Liver (tissue), 9 donors: ENCODE measurements around the gene TIE1. TPM values are rescaled to one million over a fixed set of nuclear protein-coding genes. Genes with fewer than 3 reads are reported as not detected.

Experiments used
- DNase-seq: peaks from one replicate; pipeline ENCODE4 v3.0.0-alpha.2; 2017; ENCODE audit warnings: low spot score
- H3K27ac ChIP-seq, 2 donors: one replicate each; pipeline ENCODE4 v1.7.0; 2013; ENCODE audit warnings: inconsistent platforms in 2 of 2, low read length in 2 of 2, control low read depth in 1 of 2, low read depth in 1 of 2, mild to moderate bottlenecking in 1 of 2
- H3K27me3 ChIP-seq, 4 donors: one replicate each; pipeline versions ENCODE4 v1.6.1 to v1.7.0; 2013; ENCODE audit warnings: low read length in 3 of 4, inconsistent platforms in 1 of 4, mild to moderate bottlenecking in 1 of 4, moderate library complexity in 1 of 4; ENCODE audit not compliant: control insufficient read depth in 4 of 4, insufficient read depth in 4 of 4
- H3K36me3 ChIP-seq, 4 donors: one replicate each; pipeline versions ENCODE4 v1.6.1 to v1.7.0; 2013; ENCODE audit warnings: low read length in 3 of 4, mild to moderate bottlenecking in 3 of 4, low read depth in 1 of 4, moderate library complexity in 1 of 4; ENCODE audit not compliant: control insufficient read depth in 4 of 4, insufficient read depth in 3 of 4
- H3K4me1 ChIP-seq, 4 donors: one replicate each; pipeline versions ENCODE4 v1.6.1 to v1.7.0; 2013; ENCODE audit warnings: low read length in 3 of 4, mild to moderate bottlenecking in 3 of 4, moderate library complexity in 1 of 4; ENCODE audit not compliant: control insufficient read depth in 4 of 4, insufficient read depth in 4 of 4
- H3K4me3 ChIP-seq, 3 donors: one replicate each; pipeline versions ENCODE4 v1.6.1 to v1.7.0; 2013; ENCODE audit warnings: low read length in 3 of 3, control low read depth in 1 of 3, low read depth in 1 of 3, mild to moderate bottlenecking in 1 of 3
- H3K9ac ChIP-seq, 2 donors: one replicate each; pipeline ENCODE4 v1.7.0; 2013; ENCODE audit warnings: low read length in 2 of 2, mild to moderate bottlenecking in 2 of 2, moderate library complexity in 2 of 2, control low read depth in 1 of 2, low read depth in 1 of 2
- H3K9me3 ChIP-seq, 4 donors: one replicate each; pipeline versions ENCODE4 v1.6.1 to v1.7.0; 2013; ENCODE audit warnings: low read length in 3 of 4; ENCODE audit not compliant: control insufficient read depth in 4 of 4
- ATF3 ChIP-seq: IDR thresholded peaks from 2 replicates; pipeline ENCODE4 v1.6.1; 2016; ENCODE audit warnings: antibody characterized with exemption
- FOXA1 ChIP-seq: IDR thresholded peaks from 2 replicates; pipeline ENCODE4 v1.6.1; 2016; ENCODE audit warnings: antibody characterized with exemption
- FOXA2 ChIP-seq: IDR thresholded peaks from 2 replicates; pipeline ENCODE4 v1.6.1; 2016; ENCODE audit warnings: antibody characterized with exemption
- GABPA ChIP-seq, 2 donors: IDR thresholded peaks in 1 of 2; conservative IDR thresholded peaks in 1 of 2; 2 replicates each; pipeline ENCODE4 v1.6.1; 2016; ENCODE audit warnings: antibody characterized with exemption in 2 of 2, mild to moderate bottlenecking in 1 of 2, moderate library complexity in 1 of 2
- HNF4A ChIP-seq, 2 donors: conservative IDR thresholded peaks; 2 replicates each; pipeline ENCODE4 v1.6.1; 2016; ENCODE audit warnings: antibody characterized with exemption in 2 of 2, mild to moderate bottlenecking in 2 of 2
- HNF4G ChIP-seq: IDR thresholded peaks from 2 replicates; pipeline ENCODE4 v1.6.1; 2016; ENCODE audit warnings: antibody characterized with exemption
- JUND ChIP-seq, 2 donors: IDR thresholded peaks; 2 replicates each; pipeline ENCODE4 v1.6.1; 2016; ENCODE audit warnings: antibody characterized with exemption in 2 of 2
- MAX ChIP-seq: IDR thresholded peaks from 2 replicates; pipeline ENCODE4 v1.6.1; 2016; ENCODE audit warnings: antibody characterized with exemption
- NR2F2 ChIP-seq: IDR thresholded peaks from 2 replicates; pipeline ENCODE4 v1.6.1; 2016; ENCODE audit warnings: antibody characterized with exemption
- RAD21 ChIP-seq, 2 donors: IDR thresholded peaks; 2 replicates each; pipeline ENCODE4 v1.6.1; 2016; ENCODE audit warnings: antibody characterized with exemption in 2 of 2, mild to moderate bottlenecking in 2 of 2
- REST ChIP-seq: IDR thresholded peaks from 2 replicates; pipeline ENCODE4 v1.6.1; 2016; ENCODE audit warnings: antibody characterized with exemption, mild to moderate bottlenecking
- RXRA ChIP-seq, 2 donors: IDR thresholded peaks; 2 replicates each; pipeline ENCODE4 v1.6.1; 2017 to 2018; ENCODE audit warnings: antibody characterized with exemption in 2 of 2, mild to moderate bottlenecking in 1 of 2
- SP1 ChIP-seq: IDR thresholded peaks from 2 replicates; pipeline ENCODE4 v1.6.1; 2018; ENCODE audit warnings: antibody characterized with exemption, mild to moderate bottlenecking
- YY1 ChIP-seq: IDR thresholded peaks from 2 replicates; pipeline ENCODE4 v1.6.1; 2016; ENCODE audit warnings: antibody characterized with exemption, mild to moderate bottlenecking
- ZBTB33 ChIP-seq: IDR thresholded peaks from 2 replicates; pipeline ENCODE4 v1.6.1; 2016; ENCODE audit warnings: antibody characterized with exemption
- WGBS: extraction: QIAGEN DNeasy Blood & Tissue Kit; methylation state at CpG from one replicate; pipeline ENCODE4 v1.1.7; 2013; 5-methylcytosine and 5-hydroxymethylcytosine counted together
- polyA plus RNA-seq, 2 donors: library from polyadenylated mRNA; stranded (reverse) in 1 of 2; unstranded in 1 of 2; fragments of 200-250 nt in 1 of 2; fragments of >200 nt in 1 of 2; fragmentation: Nextera tagmentation in 1 of 2; extraction: Ambion mirVana in 1 of 2; gene quantifications; one replicate each; pipeline versions ENCODE4 v1.2.1 to v1.2.3, GENCODE V29; 2013 to 2015
- total RNA-seq, 2 donors: library from RNA; depleted of rRNA; stranded (reverse); fragments of >200 nt; gene quantifications; one replicate each; pipeline ENCODE4 v1.2.3, GENCODE V29; 2014
- donor health status: healthy.
- donor health status: healthy.
- donor health status: healthy.
- donor health status: healthy.
- donor health status: healthy.

TIE1 gene
- total and polyA plus RNA-seq, 4 donors, result 3.6 to 17.6 (median 8.9) TPM

- 90% methylated on average over 5 of the region's 5 CpGs for WGBS
- H3K27ac ChIP-seq, result no peak overlapping the region
Measured at GRCh38 chr1:43279161-43279560, 21.6 kb upstream of the TIE1 start.

GRCh38 chr1:43279666-43280065, 21.1 kb upstream of the TIE1 start:
- Histone ChIP-seq H3K27me3 (no peaks in the 10 kb centered on the region), H3K27ac (no peak overlapping the region), H3K9me3 (no peaks in the 10 kb centered on the region), H3K4me3 (no peak overlapping the region), H3K4me1 (peaks cover 17 to 68% (median 44%) of the 10 kb centered on the region in 4 donors), H3K9ac (no peak overlapping the region), H3K36me3 (no peaks in the 10 kb centered on the region)
- WGBS, result 95% methylated on average over 6 of the region's 6 CpGs
- DNase-seq, result no peak
- TF ChIP-seq ATF3 (no peak), FOXA2 (no peak), RXRA (IDR thresholded peaks at IDR 0.05) (no peak), SP1 (no peak), JUND (IDR thresholded peaks at IDR 0.05) (no peak), HNF4G (no peak), FOXA1 (no peak), YY1 (no peak), NR2F2 (no peak), RAD21 (IDR thresholded peaks at IDR 0.05) (no peak)

More at GRCh38 chr1:43279161-43279560, 21.6 kb upstream of the TIE1 start:
- Histone ChIP-seq H3K27me3 (no peaks in the 10 kb centered on the region), H3K4me1 (peaks cover 17 to 67% (median 44%) of the 10 kb centered on the region in 4 donors), H3K4me3 (no peak overlapping the region), H3K9me3 (no peaks in the 10 kb centered on the region), H3K9ac (no peak overlapping the region), H3K36me3 (no peaks in the 10 kb centered on the region)
- no peak for DNase-seq
- TF ChIP-seq REST (no peak), YY1 (no peak), SP1 (no peak), MAX (no peak), GABPA (IDR thresholded peaks at IDR 0.05 in 1 of 2, conservative IDR thresholded peaks at IDR 0.05 in 1 of 2) (no peak), ZBTB33 (no peak), ATF3 (no peak), HNF4A (conservative IDR thresholded peaks at IDR 0.05) (no peak), RAD21 (IDR thresholded peaks at IDR 0.05) (no peak), FOXA2 (no peak), RXRA (IDR thresholded peaks at IDR 0.05) (no peak), NR2F2 (no peak), HNF4G (no peak)
